Endometrium (tissue), 2 donors: ENCODE results near the gene TSPAN18.

Source experiments
- FAIRE-seq: peaks from 2 replicates; lab custom pipeline; 2012; peaks lifted over from hg19 to GRCh38; lab: Jason Lieb, UNC
- donor health status: control.
- donor health status: control.

TSPAN18 gene

GRCh38 chr11:44823006-44823405 lies 96.2 kb downstream of the TSPAN18 start:
- FAIRE-seq = no peak

DNA sequence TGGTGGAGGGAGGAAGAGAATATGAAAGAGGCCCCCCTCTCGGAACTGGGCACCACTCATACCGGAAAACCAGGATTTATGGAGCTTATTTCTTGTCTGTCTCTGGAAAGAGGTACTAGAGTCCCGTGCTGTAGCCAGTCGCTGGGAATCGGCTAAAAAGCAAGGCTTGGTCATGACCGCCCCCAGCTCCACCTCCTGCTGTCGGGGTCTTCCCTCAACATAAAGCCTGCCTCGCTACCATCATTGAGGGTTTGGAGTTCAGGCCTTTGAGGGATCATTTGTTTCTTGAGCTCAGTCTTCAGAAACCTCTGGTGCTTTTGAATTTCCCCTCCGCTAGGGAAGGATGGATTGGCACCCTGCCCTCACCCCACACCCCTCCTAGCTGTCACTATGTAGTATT lies 97.1 kb downstream of the TSPAN18 start:
- no peak for FAIRE-seq

DNA sequence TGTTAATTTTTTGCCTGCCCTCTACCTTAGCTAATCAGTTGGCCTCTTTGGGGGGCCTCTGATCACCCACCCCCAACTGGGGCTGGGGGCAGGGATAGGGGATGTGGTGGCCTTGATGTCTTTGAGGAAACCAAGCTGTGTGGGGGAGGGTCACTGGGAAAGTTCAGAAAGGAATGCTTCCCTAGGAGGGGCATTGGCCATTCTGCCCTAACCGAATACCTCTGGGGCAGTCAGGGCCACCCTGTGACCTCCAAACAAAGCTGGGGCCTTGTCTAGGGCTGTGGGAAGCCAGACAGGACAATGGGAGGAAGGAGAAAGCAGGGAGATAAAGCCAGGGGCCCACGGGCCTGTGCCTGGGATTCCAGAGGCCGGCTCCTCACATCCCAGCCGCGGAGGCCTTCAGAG lies 97.5 kb downstream of the TSPAN18 start:
- FAIRE-seq = no peak

- no peak for FAIRE-seq
Observed at GRCh38 chr11:44825058-44825785, 98.5 kb downstream of the TSPAN18 start.

DNA sequence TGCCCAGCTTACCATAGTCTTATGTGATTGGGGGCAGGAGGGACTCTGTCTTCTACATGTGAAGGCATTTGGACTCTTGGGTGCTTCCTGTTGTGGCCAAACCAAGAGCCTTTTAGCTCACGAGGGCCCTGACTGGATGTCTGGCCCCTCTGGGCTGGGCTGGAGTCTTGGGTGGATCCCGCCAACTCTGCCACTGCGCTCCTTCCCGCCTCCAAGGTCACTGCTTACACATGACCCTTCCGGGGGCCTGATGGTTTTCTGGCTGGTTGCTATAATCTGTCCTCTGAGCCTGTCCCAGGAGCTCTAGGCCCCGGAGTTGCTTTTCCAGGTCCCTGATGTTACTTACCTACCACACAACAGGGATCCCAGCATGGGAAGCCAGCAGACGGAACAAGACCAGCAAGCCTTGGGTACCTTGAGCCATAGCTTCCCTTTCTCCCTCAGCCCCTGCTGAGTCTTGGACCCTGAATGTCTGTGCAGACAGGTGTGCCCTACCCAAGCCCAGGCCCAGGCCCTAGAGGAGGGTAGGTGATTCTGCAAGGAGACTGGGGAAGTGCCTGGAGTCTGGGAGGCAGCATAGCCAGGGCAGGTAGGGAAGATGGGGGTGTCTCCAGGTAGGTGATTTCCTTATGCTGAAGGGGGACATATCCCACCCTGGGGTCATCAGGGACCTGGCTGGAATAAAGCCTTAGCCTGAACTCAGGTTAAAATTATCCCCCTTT lies 100.3 kb downstream of the TSPAN18 start:
- FAIRE-seq = no peak

GRCh38 chr11:44828296-44828695 lies 101.5 kb downstream of the TSPAN18 start:
- no peak for FAIRE-seq

- no peak for FAIRE-seq
Observed at GRCh38 chr11:44829838-44830237, 103.1 kb downstream of the TSPAN18 start.

GRCh38 chr11:44831605-44832394 lies 105.0 kb downstream of the TSPAN18 start:
- no peak for FAIRE-seq

GRCh38 chr11:44832452-44832851 lies 105.7 kb downstream of the TSPAN18 start:
- FAIRE-seq = no peak

- no peak for FAIRE-seq
Observed at GRCh38 chr11:44833221-44833876, 106.6 kb downstream of the TSPAN18 start.

- no peak for FAIRE-seq
Observed at GRCh38 chr11:44833877-44834452, 107.2 kb downstream of the TSPAN18 start.

- no peak for FAIRE-seq
Observed at GRCh38 chr11:44834846-44835245, 108.1 kb downstream of the TSPAN18 start.

DNA sequence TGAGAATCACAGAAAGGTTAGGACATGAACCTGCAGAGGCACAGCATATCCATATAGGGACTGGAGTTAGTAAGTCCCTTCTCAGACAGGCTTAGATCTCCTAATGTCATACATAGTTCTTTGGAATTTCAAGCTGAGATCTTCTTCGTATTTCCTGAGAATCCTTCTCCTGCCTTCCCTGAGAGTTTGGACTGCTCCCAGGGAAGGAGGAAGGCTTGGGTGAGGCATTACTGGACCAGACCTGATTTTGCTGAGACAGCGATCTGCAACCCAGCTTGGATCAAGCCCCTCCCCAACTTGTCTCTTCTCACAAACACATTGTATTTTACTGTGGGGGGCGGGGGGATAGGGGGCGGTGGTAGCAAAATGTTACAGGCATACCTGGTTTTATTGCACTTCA lies 108.5 kb downstream of the TSPAN18 start:
- no peak for FAIRE-seq

GRCh38 chr11:44835938-44836337 lies 109.2 kb downstream of the TSPAN18 start:
- no peak for FAIRE-seq

- no peak for FAIRE-seq
Observed at GRCh38 chr11:44837661-44838060, 110.9 kb downstream of the TSPAN18 start.

DNA sequence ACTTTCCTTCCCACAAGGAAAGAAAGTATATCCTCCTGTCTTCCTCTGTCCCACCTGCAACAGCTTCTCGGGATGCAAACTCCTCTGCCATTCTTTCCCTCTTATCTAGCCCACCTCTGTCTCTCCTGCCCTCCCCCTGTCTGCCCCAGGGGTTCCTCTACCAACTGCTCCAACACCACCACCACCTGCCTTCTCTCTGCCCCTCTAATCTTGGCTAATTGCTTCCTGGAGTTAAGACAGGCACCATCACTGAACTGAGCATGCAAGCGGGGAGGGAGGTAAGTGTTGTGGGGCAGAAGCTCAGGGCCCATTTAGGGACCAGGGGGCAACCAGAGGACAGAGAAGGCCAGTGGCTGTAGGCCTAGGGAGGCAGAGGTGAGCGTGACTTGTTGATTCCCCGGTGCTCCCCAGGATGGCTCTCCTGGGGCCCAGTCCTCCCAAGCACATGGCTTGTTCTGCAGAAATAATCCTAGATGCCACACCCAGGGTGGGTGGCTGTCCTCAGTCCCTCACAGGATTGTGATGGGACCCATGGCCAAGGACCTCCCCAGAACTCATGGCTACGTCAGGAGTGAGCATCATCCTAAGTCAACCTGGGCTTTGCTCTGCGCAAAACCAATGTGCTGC lies 112.8 kb downstream of the TSPAN18 start:
- FAIRE-seq = no peak

DNA sequence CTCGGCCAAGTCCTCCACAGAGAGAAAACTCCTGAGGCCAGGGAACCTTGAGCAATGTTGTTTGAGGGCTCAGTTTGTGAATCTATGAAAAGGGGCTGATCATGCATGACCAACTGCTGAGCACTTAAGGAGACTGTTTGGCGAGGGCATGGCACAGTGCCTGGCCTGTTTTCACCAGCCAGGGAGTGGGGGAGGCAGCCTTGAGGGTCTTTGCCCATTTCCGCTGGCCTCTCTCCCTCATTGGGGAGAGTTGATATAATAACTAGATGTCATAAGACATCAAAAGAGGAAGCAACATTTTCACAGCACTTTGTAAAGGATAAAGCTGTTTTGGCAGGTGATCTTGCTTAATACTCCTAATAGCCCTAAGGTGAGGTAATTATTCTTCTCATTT lies 113.3 kb downstream of the TSPAN18 start:
- FAIRE-seq = no peak

DNA sequence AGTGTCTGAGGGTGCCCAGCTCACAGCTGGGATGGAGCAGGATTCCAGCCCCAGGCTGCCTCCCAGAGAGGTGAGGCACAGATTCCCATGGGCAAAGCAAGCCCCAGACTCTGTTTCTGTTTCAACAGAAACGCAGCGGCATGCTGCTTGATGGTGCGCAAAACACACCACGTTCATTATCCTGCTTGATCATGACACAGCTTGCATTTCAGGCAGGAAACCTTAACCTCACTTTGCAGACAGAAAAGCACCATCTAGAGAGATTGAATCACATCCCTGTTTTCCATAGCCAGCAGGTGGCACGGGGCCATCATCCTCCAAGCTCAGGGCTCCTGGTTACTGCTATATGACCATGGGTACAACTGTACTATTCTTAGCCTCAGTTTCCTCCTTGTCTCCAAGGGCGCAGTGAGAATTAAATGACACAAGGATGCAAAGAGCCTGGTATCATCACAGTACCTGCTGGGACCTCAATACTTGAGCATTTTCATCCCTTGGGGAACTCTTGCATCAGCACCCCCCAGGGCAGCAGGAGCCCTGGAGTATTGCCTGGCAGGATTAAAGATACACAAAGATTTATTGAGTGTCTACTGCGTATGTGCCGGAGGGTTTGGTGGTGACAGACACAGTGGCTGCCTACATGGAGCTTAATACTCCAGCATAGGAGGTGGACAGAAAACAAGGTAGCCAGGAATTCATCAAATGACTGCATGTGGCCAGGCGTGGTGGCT lies 113.9 kb downstream of the TSPAN18 start:
- no peak for FAIRE-seq

DNA sequence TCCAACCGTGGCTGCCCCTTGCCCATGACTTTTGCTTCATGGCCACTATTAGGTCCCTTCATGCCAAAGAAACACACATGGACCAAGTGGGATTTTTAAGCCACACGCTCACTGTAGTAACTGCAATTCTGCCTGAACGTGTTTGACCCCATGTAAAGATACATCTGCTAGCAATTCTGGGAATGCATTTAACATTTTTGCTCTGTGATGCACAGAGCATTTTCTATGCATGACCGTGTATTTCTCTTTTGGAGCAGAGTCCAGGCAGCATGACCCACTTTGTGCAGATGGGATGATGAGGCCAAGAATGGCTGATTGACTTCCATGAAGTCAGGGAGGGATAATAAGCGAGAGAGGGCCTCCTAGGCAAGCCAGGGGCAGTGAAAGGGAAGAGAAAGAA lies 115.5 kb downstream of the TSPAN18 start:
- no peak for FAIRE-seq

- FAIRE-seq = no peak
Observed at GRCh38 chr11:44846852-44847251, 120.1 kb downstream of the TSPAN18 start.

GRCh38 chr11:44847316-44847715 lies 120.6 kb downstream of the TSPAN18 start:
- FAIRE-seq = no peak
